HCT116 (cell line): ENCODE results near the gene SPRN.

Experiments
- FOSL1 ChIP-seq: IDR thresholded peaks from 2 replicates; pipeline ENCODE4 v1.6.1; 2012; ENCODE audit warnings: low read depth
- JUND ChIP-seq: IDR thresholded peaks from 2 replicates; pipeline ENCODE4 v1.6.1; 2012
- POLR2A ChIP-seq: IDR thresholded peaks from 2 replicates; pipeline ENCODE4 v1.7.0; 2011; ENCODE audit warnings: borderline replicate concordance; ENCODE audit not compliant: insufficient read depth, insufficient read length; ENCODE audit errors: extremely low read depth
- POLR2AphosphoS5 ChIP-seq: IDR thresholded peaks from 2 replicates; pipeline ENCODE4 v1.6.1; 2011; ENCODE audit warnings: mild to moderate bottlenecking, low read depth, low read length, moderate library complexity
- RAD21 ChIP-seq: IDR thresholded peaks from 2 replicates; pipeline ENCODE4 v1.6.1; 2012; ENCODE audit warnings: low read depth, mild to moderate bottlenecking
- TCF7L2 ChIP-seq: IDR thresholded peaks from 2 replicates; pipeline ENCODE4 v1.7.0; 2011; ENCODE audit warnings: borderline replicate concordance, inconsistent platforms; ENCODE audit not compliant: insufficient read depth, insufficient read length; ENCODE audit errors: extremely low read depth
- YY1 ChIP-seq: IDR thresholded peaks from 2 replicates; pipeline ENCODE4 v1.6.1; 2011; ENCODE audit warnings: low read length, low read depth, moderate library complexity, mild to moderate bottlenecking; ENCODE audit not compliant: insufficient replicate concordance; ENCODE audit errors: extremely low read depth
- ZNF274 ChIP-seq: fragments of 200-500 bp; sonication (Bioruptor generic); IDR thresholded peaks from 2 replicates; pipeline ENCODE4 v1.6.1; 2014; ENCODE audit warnings: mild to moderate bottlenecking, low read depth, low read length, inconsistent platforms
- TF ChIP-seq, protein P1 (sequence below), 3 experiments: fragments of 200-600 bp in 1 of 3; sonication (generic) in 1 of 3; IDR thresholded peaks in 2 of 3; conservative IDR thresholded peaks in 1 of 3; 2 replicates each; pipeline ENCODE4 v1.5.1; 2012 to 2017; ENCODE audit warnings: low read depth in 2 of 3, low read length in 2 of 3, antibody characterized with exemption in 1 of 3, borderline replicate concordance in 1 of 3, control low read depth in 1 of 3, mild to moderate bottlenecking in 1 of 3, mixed read lengths in 1 of 3, mixed run types in 1 of 3, moderate library complexity in 1 of 3; ENCODE audit not compliant: insufficient read depth in 1 of 3
- TF ChIP-seq, protein P2 (sequence below): IDR thresholded peaks from 2 replicates; pipeline ENCODE4 v1.6.1; 2012; ENCODE audit warnings: low read depth
- TF ChIP-seq, protein P3 (sequence below): IDR thresholded peaks from 2 replicates; pipeline ENCODE4 v1.6.1; 2011; ENCODE audit warnings: mild to moderate bottlenecking, low read length, moderate library complexity; ENCODE audit not compliant: insufficient replicate concordance; ENCODE audit errors: extremely low read depth

DNA sequence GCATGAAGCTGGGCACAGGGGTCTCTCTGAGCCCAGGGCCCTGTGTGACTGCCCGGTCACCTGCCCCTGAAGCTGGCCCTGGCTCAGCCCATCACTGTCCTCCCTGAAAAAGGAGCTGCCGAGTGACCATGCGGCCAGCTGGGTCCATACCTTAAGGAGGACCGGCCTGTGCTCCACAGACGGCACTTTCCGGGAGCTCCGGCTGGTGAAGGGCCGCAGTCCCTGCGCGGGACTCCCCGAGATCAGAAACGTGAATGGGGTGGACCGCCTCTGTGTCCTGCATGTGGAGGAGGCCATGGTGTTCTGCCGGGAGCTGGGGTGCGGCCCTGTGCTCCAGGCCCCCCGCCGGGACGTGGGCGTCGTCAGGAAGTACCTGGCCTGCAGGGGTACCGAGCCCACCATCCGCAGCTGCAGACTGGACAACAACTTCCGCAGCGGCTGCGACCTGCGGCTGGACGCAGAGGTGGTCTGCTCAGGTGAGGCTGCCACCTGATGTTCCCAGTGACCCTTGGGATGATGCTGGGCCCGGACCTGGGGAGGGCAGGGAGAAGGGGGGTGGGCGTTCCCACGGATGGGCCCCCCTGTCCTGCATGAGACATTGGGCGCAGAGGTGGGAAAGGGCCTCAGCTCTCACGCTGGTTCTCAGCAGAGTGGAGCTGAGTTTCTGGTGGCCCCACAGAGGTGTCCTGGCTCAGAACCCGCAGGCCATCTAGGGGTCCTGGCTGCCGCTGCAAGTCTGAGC, 32.8 kb upstream of the SPRN start:
- TF ChIP-seq, protein P1, sequence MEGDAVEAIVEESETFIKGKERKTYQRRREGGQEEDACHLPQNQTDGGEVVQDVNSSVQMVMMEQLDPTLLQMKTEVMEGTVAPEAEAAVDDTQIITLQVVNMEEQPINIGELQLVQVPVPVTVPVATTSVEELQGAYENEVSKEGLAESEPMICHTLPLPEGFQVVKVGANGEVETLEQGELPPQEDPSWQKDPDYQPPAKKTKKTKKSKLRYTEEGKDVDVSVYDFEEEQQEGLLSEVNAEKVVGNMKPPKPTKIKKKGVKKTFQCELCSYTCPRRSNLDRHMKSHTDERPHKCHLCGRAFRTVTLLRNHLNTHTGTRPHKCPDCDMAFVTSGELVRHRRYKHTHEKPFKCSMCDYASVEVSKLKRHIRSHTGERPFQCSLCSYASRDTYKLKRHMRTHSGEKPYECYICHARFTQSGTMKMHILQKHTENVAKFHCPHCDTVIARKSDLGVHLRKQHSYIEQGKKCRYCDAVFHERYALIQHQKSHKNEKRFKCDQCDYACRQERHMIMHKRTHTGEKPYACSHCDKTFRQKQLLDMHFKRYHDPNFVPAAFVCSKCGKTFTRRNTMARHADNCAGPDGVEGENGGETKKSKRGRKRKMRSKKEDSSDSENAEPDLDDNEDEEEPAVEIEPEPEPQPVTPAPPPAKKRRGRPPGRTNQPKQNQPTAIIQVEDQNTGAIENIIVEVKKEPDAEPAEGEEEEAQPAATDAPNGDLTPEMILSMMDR (IDR thresholded peaks at IDR 0.05 in 2 of 3, conservative IDR thresholded peaks at IDR 0.05 in 1 of 3; ENCODE audit: borderline replicate concordance in 1 of 3, insufficient read depth in 1 of 3, low read depth in 2 of 3, low read length in 2 of 3): no peak
- TF ChIP-seq RAD21 (no peak), POLR2AphosphoS5 (no peak), POLR2A (no peak), FOSL1 (no peak), JUND (no peak), ZNF274 (no peak), YY1 (no peak), TCF7L2 (no peak)
- TF ChIP-seq, protein P2, sequence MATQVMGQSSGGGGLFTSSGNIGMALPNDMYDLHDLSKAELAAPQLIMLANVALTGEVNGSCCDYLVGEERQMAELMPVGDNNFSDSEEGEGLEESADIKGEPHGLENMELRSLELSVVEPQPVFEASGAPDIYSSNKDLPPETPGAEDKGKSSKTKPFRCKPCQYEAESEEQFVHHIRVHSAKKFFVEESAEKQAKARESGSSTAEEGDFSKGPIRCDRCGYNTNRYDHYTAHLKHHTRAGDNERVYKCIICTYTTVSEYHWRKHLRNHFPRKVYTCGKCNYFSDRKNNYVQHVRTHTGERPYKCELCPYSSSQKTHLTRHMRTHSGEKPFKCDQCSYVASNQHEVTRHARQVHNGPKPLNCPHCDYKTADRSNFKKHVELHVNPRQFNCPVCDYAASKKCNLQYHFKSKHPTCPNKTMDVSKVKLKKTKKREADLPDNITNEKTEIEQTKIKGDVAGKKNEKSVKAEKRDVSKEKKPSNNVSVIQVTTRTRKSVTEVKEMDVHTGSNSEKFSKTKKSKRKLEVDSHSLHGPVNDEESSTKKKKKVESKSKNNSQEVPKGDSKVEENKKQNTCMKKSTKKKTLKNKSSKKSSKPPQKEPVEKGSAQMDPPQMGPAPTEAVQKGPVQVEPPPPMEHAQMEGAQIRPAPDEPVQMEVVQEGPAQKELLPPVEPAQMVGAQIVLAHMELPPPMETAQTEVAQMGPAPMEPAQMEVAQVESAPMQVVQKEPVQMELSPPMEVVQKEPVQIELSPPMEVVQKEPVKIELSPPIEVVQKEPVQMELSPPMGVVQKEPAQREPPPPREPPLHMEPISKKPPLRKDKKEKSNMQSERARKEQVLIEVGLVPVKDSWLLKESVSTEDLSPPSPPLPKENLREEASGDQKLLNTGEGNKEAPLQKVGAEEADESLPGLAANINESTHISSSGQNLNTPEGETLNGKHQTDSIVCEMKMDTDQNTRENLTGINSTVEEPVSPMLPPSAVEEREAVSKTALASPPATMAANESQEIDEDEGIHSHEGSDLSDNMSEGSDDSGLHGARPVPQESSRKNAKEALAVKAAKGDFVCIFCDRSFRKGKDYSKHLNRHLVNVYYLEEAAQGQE: no peak
- TF ChIP-seq, protein P3, sequence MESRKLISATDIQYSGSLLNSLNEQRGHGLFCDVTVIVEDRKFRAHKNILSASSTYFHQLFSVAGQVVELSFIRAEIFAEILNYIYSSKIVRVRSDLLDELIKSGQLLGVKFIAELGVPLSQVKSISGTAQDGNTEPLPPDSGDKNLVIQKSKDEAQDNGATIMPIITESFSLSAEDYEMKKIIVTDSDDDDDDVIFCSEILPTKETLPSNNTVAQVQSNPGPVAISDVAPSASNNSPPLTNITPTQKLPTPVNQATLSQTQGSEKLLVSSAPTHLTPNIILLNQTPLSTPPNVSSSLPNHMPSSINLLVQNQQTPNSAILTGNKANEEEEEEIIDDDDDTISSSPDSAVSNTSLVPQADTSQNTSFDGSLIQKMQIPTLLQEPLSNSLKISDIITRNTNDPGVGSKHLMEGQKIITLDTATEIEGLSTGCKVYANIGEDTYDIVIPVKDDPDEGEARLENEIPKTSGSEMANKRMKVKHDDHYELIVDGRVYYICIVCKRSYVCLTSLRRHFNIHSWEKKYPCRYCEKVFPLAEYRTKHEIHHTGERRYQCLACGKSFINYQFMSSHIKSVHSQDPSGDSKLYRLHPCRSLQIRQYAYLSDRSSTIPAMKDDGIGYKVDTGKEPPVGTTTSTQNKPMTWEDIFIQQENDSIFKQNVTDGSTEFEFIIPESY: no peak
